A673 (cell line): ENCODE results near the gene PNLIPRP3.

Source experiments
- EZH2 ChIP-seq: fragments of 200-600 bp; sonication (generic); IDR thresholded peaks from 2 replicates; pipeline ENCODE4 v1.6.1; 2017; ENCODE audit warnings: borderline replicate concordance, low read depth, mild to moderate bottlenecking, mixed read lengths, antibody characterized with exemption, low read length; ENCODE audit not compliant: poor library complexity, severe bottlenecking
- TF ChIP-seq, protein P1 (sequence below): fragments of 300-800, 200-600 bp; sonication (generic); conservative IDR thresholded peaks from 2 replicates; pipeline ENCODE4 v1.5.1; 2017; ENCODE audit warnings: low read depth, mild to moderate bottlenecking, antibody characterized with exemption, low read length, moderate library complexity, mixed read lengths

DNA sequence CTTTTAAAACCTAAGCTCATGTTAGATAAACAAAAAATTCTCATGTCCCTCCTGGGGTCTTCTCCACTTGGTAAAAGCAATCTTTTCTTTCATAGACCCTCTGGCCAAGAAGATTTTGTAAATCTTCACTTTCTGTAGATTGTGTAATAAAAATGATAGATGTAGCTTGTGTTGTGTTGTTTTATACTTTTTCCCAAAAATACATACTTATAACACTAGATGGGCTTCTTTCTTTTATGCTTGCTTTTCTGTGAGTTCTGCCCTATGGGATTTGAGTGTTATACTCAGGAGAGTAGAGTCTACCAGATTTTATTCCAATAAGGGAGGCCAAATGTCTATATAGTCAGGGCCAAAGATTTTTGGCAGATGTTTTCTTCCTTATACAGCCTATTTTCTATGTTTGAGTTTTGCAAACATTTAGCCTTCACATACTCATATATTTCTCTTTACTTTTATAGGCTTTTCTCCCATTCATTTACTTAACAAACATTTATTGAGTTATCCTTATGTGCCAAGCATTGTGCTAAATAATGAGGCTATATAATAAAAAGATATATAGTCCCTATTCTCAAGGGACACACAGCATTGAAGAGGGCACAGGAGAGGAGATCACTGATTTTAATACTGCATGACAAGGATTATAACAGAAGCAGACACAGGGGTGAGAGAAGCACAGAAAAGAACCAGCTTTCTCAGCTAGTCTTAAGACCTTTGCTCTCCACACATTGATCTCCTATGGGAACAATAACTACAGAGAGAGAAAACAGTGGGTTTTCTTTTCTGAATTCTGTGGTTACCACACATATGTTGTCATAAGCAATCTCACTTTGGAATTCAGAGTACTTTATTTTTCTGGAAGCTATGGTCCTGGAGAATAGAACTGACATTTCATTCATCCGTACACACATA lies 60.1 kb downstream of the PNLIPRP3 start:
- TF ChIP-seq, protein P1, sequence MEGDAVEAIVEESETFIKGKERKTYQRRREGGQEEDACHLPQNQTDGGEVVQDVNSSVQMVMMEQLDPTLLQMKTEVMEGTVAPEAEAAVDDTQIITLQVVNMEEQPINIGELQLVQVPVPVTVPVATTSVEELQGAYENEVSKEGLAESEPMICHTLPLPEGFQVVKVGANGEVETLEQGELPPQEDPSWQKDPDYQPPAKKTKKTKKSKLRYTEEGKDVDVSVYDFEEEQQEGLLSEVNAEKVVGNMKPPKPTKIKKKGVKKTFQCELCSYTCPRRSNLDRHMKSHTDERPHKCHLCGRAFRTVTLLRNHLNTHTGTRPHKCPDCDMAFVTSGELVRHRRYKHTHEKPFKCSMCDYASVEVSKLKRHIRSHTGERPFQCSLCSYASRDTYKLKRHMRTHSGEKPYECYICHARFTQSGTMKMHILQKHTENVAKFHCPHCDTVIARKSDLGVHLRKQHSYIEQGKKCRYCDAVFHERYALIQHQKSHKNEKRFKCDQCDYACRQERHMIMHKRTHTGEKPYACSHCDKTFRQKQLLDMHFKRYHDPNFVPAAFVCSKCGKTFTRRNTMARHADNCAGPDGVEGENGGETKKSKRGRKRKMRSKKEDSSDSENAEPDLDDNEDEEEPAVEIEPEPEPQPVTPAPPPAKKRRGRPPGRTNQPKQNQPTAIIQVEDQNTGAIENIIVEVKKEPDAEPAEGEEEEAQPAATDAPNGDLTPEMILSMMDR = no peak
- no peak for TF ChIP-seq EZH2
